HG03442 (cell line): ENCODE measurements around the gene ECSIT.

ENCODE experiments used
- ATAC-seq: cut with Tn5 transposase; IDR thresholded peaks from one replicate; pipeline ENCODE4 v1.9.1; 2021; ENCODE audit warnings: mild to moderate bottlenecking, moderate library complexity; ENCODE audit not compliant: unreplicated experiment

Gene ECSIT

DNA sequence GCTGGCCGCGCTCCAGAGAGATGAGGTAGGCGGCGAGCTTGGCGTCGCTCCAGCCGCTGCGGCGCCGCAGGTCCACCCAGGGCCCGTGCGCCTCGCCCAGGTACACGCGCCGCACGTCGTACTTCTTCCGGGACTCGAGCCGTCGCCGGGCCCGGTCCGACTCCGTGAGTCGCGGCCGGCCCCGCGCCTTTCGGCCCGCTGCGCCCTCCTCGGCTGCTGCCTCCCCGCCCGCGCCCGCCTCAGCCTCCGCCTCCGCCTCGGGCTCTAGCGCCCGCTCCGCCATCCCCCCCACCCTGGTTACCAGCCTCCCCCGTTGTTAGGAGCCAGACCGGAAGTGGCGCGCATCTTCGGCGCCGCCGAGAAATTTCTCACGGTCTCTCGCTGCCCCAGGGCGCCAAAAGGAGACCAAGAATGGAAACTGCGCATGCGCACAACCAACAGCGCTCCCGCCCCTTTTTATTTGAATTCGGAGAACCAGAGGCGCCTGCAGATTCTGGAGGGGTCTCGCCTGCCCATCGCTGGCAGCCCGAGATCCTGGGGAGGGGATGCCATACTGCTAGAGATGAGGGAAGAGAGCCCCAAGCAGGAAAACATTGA lies 23.3 kb downstream of the ECSIT start, which contains the start of gene ZNF653:
Gene ZNF653 (minus strand): TSS at position 336 of the 597 bp plus-strand sequence. CDS start 53 bp downstream, at position 283.
- ATAC-seq = peak; percentile 52

GRCh38 chr19:11505032-11505503 lies 23.9 kb downstream of the ECSIT start:
- peak; percentile 84 for ATAC-seq

GRCh38 chr19:11504502-11505031 lies 24.4 kb downstream of the ECSIT start:
- ATAC-seq = no peak

DNA sequence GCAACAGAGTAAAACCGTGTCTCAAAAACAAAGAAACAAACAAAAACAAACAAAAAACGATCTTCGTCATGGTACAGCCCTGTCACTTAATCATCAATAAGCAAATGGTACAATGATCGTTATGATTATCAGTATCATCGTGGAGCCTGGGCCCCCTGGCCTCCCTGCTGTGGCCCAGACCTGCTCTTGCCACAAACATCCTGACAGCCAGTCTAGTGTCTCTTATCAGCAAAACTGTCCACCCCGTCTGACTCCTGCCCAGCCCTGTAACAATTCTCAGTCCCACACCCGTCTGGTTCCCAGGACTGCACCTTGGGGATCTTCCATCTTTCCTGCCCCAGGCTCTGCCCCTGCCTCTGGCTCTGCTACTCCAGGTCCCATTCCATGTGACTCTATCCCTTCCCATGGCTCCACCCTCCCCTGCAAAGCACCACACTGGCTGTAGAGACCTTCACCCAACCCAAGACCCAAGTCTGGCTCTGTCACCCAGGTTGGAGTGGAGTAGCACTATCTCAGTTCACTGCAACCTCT lies 29.0 kb downstream of the ECSIT start:
- ATAC-seq = no peak

- no peak for ATAC-seq
Measured at GRCh38 chr19:11499220-11499726, 29.7 kb downstream of the ECSIT start.

DNA sequence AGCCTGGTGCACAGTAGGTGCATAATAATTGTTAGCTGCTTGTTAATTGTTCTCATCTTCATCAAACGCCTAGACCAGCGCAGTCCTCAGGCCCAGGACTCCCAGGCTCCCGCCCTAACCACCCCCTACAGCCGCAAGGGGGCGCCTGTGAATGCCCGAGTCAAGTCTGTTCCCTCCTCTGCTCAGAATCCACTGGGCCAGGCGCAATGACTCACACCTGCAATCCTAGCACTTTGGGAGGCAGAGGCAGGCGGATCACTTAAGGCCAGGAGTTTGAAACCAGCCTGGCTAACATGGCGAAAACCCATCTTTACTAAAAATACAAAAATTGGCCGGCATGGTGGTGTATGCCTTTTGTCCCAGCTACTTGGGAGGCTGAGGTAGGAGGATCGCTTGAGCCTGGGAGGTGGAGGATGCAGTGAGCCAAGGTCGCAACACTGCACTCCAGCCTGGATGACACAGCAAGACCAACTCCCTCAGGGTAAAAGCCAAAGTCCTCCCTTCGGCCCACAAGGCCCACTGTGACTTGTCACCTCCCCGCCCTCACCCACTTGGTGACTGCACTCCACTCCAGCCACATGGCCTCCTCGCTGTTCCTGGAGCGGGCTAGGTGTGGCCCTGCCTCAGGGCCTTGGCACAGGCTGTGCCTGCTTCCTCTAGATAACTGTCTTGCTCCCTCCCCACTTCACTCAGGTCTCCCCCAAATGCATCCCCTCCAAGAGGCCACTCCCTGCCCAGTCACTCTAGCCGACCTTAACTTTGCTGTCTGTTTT lies 32.4 kb downstream of the ECSIT start:
- no peak for ATAC-seq

DNA sequence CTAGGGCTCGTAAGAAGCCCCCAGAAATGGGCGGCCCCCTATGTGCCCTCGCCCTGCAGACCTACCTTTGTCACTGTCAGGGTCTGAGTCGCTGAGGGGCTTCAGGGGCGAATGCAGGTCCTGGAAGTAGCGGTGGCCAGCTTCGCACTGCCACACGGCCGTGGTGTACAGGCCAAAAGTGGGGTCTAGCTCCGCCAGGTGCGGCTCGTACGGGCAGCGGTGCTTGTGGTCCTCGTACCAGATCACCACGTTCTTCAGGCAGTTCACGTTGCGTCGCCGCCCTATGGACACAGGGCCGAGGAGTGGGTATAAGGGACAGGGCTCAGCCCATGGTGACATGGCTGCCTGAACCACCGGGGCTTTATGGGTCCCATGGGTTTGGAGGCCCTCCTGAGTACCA lies 33.0 kb downstream of the ECSIT start:
- no peak for ATAC-seq

- no peak for ATAC-seq
Measured at GRCh38 chr19:11495481-11495880, 33.5 kb downstream of the ECSIT start.

GRCh38 chr19:11494634-11495285 lies 34.2 kb downstream of the ECSIT start:
- ATAC-seq = no peak

DNA sequence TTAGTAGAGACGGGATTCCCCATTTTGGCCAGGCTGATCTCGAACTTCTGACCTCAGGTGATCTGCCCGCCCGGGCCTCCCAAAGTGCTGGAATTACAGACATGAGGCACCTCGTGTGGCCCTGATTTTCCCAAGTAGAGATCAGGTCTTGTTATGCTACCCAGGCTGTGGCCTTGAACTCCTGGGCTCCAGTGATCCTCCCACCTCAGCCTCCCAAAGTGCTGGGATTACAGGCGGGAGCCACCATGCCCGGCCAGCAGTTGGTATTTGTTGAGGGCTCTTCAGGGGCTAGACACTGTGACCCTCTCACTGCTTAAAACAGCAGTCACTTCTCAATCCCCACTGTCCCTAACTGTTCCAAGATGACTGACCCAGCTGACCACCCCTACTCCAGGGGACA lies 39.6 kb downstream of the ECSIT start:
- no peak for ATAC-seq

DNA sequence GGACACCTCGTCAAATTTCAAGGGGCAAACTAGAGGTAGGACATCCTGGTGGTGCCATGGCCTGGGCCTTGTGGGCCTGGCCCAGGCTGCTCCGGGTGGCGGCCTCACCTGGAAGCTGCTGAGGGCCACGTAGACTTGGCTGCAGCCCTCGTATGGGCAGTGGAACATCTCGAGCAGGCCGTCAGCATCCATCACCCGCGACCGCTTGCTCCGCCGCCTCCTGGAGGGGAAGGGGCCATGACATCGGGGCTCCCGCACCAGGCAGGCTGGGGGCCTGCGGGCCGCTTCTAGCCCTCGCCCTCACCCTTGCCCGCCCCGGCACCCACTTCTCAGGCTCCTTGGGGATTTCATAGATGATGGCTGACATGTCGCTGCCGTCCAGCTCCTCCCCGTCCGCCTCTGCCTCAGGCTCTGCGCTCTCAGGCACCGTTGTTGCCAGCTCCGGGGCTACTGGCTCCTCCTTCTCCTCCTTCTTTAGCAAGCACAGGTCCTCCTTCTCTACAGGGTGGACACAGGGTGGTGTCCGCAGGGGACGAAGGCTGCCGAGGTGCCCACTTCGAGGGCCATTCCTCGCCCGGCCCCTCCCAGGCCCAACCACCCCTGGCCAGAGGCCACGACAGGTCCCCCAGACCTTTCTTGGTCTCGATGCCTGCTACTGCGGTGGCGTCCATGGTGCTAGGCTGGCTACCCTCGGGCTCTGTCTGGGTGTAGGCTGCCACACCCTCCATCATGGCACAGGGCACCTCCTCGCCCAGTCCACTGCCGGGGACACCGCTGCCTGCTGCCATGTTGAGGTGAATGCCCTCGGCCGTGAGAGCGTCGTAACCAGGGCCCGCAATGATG lies 42.1 kb downstream of the ECSIT start:
- ATAC-seq = no peak

DNA sequence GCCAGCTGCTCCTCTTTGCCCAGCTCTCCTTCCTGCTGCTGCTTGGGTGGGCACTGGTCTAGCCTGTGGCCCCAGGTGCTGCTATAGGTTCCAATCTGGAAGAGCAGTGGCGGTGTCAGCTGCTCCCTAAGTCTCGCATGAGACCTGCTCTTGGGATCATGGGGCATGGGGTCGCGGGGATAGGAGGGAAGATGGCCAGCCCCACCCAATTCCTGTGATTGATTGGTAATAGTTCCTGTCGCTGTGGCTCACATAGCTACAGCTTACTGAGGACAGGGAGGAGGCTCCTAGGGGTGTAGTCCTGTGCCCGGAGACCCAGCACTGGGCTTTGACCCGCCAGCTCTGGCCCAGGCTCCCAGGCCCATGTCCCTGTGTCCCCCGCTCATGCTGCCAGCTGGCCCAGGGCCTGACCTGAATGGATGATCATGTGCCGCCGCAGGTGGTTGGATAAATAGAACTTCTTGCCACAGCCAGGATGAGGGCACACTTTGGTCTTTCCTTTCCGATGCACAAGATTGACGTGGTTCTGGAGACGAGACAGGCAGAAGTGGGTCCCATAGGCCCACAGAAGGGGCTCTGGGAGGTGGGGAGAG lies 43.6 kb downstream of the ECSIT start:
- no peak for ATAC-seq

- ATAC-seq = no peak
Measured at GRCh38 chr19:11483366-11484111, 45.4 kb downstream of the ECSIT start.

DNA sequence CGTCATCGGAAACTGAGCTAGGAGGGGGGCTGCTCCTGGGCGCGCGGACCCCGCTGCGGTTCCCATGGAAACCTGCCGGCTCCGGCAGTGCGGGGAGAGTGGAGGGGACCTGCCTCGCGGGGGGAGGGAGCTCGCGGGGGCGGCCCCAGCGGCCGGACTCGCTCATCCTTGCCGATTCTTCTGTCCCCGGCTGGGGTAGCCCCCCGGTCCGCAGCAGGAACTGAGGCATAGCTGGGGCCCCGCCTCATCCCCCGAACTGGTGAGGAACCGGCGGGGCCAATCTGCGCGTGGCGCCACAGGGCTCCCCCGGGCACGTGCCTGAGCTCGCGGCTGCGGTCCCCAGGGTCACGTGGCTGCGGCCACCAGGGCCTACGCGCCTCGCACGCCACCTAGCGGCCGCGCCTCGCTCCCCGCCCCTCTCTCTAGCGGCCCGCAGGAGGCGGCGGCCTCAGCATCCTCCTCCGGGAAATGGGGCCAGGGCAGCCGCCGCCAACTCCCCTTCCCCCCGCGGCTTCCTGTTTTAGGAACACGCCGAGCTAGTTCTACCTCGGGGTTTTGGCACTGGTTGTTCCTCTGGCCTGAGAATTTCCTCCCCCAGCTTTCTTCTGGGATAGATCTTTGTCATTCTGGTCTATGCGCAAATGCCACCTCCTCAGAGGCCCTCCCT lies 46.4 kb downstream of the ECSIT start:
- ATAC-seq = peak; percentile 55

- peak; percentile 63 for ATAC-seq
Measured at GRCh38 chr19:11481534-11482383, 47.2 kb downstream of the ECSIT start.

DNA sequence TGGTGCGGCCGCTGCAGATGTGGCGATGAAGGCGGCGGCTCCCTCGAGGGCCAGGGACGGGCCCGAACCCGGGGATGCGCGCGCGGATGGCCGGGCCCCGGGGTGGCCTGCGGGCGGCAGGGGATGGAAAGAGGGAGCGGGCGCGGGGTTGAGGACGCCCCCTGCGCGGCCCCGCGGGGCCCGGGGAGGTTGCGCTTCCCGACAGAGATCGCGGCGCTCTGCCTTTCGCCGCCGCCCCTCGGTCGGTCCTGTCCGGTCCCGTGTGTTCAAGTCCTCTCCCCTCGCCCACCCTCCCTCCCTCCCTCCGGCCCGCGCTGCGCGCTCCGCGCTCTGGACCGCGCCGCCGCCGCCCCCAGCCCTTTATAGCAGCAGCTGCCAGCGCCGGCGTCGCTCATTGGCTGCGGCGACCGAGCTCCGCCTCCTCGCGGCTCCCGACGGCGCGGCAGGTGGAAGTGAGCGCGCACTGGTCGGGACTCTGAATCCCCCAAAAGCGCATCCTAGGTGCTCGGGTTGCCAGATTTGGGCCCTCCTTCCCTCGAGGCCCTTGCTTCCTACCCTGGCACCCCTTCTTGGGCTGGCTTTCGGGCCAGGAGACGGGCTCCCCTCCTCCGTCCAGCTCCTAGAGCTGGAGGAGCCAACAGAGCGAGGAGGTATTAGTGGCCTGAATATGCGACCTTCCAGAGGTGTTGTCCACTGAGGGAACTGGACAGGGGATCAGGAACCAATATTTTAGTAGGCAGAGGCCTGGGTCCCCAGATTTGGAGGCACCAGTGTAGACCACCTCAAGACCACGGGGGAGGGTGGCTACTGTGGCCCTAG lies 48.0 kb downstream of the ECSIT start, which contains the start of gene ELAVL3:
Gene ELAVL3 (minus strand): TSS at position 332 of the 819 bp plus-strand sequence. CDS start 438 bp downstream, outside the sequence.
- no peak for ATAC-seq
